Right atrium auricular region (tissue), 2 donors: ENCODE results near the gene GTPBP4. TPM values are rescaled to one million over a fixed set of nuclear protein-coding genes. Genes with fewer than 3 reads are reported as not detected.

Source experiments
- DNase-seq: peaks from one replicate; pipeline ENCODE4 v3.0.0-alpha.2; 2019; ENCODE audit warnings: low spot score
- H3K27ac ChIP-seq, 2 donors: fragments of 200-600 bp; sonication (generic); 1 replicate in 1 of 2; 2 replicates in 1 of 2; pipeline ENCODE4 v1.5.1; 2016 to 2019
- H3K27me3 ChIP-seq, 2 donors: fragments of 200-600 bp; sonication (generic); one replicate each; pipeline versions ENCODE4 v1.5.1 to v1.6.0; 2017 to 2019
- H3K36me3 ChIP-seq: fragments of 200-600 bp; sonication (generic); one replicate; pipeline ENCODE4 v1.5.1; 2016
- H3K4me1 ChIP-seq, 2 donors: fragments of 200-600 bp; sonication (generic); one replicate each; pipeline versions ENCODE4 v1.5.1 to v1.6.0; 2017 to 2019
- H3K4me3 ChIP-seq, 2 donors: fragments of 200-600 bp; sonication (generic); 1 replicate in 1 of 2; 2 replicates in 1 of 2; pipeline ENCODE4 v1.5.1; 2017 to 2019; ENCODE audit warnings: mild to moderate bottlenecking in 1 of 2, moderate library complexity in 1 of 2
- H3K9me3 ChIP-seq, 2 donors: fragments of 200-600 bp; sonication (generic); one replicate each; pipeline ENCODE4 v1.5.1; 2019
- total RNA-seq, 2 donors: library from RNA; depleted of rRNA; stranded (reverse); fragments of >200 nt; gene quantifications; one replicate each; pipeline ENCODE4 v1.1.0, GENCODE V29; 2016
- TF ChIP-seq, protein P1 (sequence below), 2 donors: fragments of 200-600 bp; sonication (generic); IDR thresholded peaks; one replicate each; pipeline ENCODE4 v1.5.1; 2019; ENCODE audit warnings: antibody characterized with exemption in 2 of 2

GTPBP4 gene
- total RNA-seq, 2 donors from 2014 or later: 14.4 to 14.6 TPM

- H3K36me3 ChIP-seq: no peaks in the 10 kb centered on the region
- H3K27me3 ChIP-seq: no peaks in the 10 kb centered on the region
- no peak overlapping the region for H3K4me3 ChIP-seq
- no peak overlapping the region for H3K27ac ChIP-seq
- H3K4me1 ChIP-seq: no peaks in the 10 kb centered on the region
- no peak for DNase-seq
- TF ChIP-seq, protein P1, sequence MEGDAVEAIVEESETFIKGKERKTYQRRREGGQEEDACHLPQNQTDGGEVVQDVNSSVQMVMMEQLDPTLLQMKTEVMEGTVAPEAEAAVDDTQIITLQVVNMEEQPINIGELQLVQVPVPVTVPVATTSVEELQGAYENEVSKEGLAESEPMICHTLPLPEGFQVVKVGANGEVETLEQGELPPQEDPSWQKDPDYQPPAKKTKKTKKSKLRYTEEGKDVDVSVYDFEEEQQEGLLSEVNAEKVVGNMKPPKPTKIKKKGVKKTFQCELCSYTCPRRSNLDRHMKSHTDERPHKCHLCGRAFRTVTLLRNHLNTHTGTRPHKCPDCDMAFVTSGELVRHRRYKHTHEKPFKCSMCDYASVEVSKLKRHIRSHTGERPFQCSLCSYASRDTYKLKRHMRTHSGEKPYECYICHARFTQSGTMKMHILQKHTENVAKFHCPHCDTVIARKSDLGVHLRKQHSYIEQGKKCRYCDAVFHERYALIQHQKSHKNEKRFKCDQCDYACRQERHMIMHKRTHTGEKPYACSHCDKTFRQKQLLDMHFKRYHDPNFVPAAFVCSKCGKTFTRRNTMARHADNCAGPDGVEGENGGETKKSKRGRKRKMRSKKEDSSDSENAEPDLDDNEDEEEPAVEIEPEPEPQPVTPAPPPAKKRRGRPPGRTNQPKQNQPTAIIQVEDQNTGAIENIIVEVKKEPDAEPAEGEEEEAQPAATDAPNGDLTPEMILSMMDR (IDR thresholded peaks at IDR 0.05): no peak
- no peaks in the 10 kb centered on the region for H3K9me3 ChIP-seq
Measured at GRCh38 chr10:963655-964054, 24.6 kb upstream of the GTPBP4 start.

- no peak for DNase-seq
- TF ChIP-seq, protein P1 (IDR thresholded peaks at IDR 0.05): no peak
- H3K4me3 ChIP-seq: no peak overlapping the region
- no peaks in the 10 kb centered on the region for H3K27me3 ChIP-seq
- H3K9me3 ChIP-seq: no peaks in the 10 kb centered on the region
- H3K36me3 ChIP-seq: no peaks in the 10 kb centered on the region
- no peak overlapping the region for H3K27ac ChIP-seq
- H3K4me1 ChIP-seq: no peaks in the 10 kb centered on the region
Measured at GRCh38 chr10:964321-964987, 23.8 kb upstream of the GTPBP4 start.

- no peak overlapping the region for H3K4me3 ChIP-seq
- DNase-seq: no peak
- H3K9me3 ChIP-seq: no peaks in the 10 kb centered on the region
- H3K27me3 ChIP-seq: no peaks in the 10 kb centered on the region
- TF ChIP-seq, protein P1 (IDR thresholded peaks at IDR 0.05): no peak
- H3K36me3 ChIP-seq: no peaks in the 10 kb centered on the region
- no peaks in the 10 kb centered on the region for H3K4me1 ChIP-seq
- no peak overlapping the region for H3K27ac ChIP-seq
Measured at GRCh38 chr10:964988-965417, 23.2 kb upstream of the GTPBP4 start.

DNA sequence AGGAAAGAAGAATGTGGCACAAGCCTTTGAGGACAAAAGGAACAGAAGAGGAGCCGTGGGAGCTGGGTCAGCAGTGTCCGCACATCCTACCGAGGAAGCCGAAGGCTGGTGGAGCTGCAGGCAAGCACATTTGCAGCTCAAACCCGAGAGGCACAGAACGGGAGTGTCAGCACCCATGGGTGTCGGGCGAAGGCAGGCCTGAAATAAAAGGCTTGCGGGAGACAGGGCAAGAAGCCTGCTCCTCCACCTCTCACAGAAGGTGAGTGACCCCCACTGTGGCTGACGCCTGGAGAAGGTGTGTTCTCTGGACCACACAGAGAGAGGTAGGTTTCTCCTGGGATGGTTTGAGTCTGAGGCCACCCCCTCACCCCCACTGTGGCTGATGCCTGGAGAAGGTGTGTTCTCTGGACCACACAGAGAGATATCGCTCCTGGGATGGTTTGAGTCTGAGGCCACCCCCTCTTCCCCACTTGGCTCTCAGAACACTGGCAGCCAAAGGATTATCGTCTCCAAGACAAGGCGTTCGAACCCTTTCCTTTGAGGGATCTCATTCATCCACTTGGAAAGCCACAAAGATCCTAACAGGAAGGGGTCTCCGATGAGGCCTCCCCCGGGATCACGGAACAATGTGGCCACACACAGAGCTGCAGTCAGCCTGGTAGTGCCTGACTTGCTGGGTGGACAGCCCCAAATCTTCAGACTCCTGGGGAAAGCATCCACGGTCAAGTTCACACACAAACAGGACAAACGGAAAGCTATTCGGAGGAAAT lies 21.6 kb upstream of the GTPBP4 start:
- H3K27ac ChIP-seq: no peak overlapping the region
- no peak for DNase-seq
- TF ChIP-seq, protein P1 (IDR thresholded peaks at IDR 0.05): no peak
- no peak overlapping the region for H3K4me3 ChIP-seq
- H3K9me3 ChIP-seq: no peaks in the 10 kb centered on the region
- H3K27me3 ChIP-seq: no peaks in the 10 kb centered on the region
- H3K36me3 ChIP-seq: no peaks in the 10 kb centered on the region
- no peaks in the 10 kb centered on the region for H3K4me1 ChIP-seq

- Histone ChIP-seq H3K4me1 (no peaks in the 10 kb centered on the region), H3K27me3 (no peaks in the 10 kb centered on the region), H3K4me3 (no peak overlapping the region), H3K9me3 (no peaks in the 10 kb centered on the region), H3K27ac (no peak overlapping the region), H3K36me3 (no peaks in the 10 kb centered on the region)
- no peak for DNase-seq
- TF ChIP-seq, protein P1 (IDR thresholded peaks at IDR 0.05): no peak
Measured at GRCh38 chr10:968546-969199, 19.6 kb upstream of the GTPBP4 start.
